ENCODE results near the gene EVI5L.

Gene EVI5L

GRCh38 chr19:7912697-7913564, 82.9 kb downstream of the EVI5L start:
- DNase-seq (ENCODE audit: low spot score) = no peak

GRCh38 chr19:7913652-7914051, 83.6 kb downstream of the EVI5L start:
- no peak for DNase-seq (ENCODE audit: low spot score)

DNA sequence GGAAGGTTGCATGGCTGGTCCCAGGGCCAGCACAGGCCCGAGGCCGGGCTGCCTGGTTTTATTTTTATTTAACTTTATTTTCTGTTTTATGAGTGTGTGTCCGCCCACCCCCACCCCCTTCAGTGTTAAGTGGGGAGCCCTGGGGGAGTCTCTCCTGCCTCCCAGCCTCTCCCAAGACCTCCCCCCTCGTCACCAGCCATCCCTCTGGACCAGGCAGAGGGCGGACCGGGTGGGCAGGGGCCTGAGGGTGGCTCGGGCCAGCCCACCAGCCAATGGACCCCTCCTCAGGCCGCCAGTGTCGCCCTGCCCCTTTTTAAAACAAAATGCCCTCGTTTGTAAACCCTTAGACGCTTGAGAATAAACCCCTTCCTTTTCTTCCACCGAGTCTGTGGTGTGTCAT, 84.1 kb downstream of the EVI5L start:
- DNase-seq (ENCODE audit: low spot score) = no peak
